NCI-H2171 (cell line): Measurements from ENCODE around the gene ARID5A.

ENCODE experiments used
- DNase-seq: peaks from one replicate; lab custom pipeline; 2025; lab: John Stamatoyannopoulos, UW

Gene ARID5A

GRCh38 chr2:96601382-96602292 lies 65.1 kb downstream of the ARID5A start:
- DNase-seq = no peak
